H9 (cell line): ENCODE measurements around the gene ARHGEF7. TPM values are rescaled to one million over a fixed set of nuclear protein-coding genes. Genes with fewer than 3 reads are reported as not detected.
A peak's percentile ranks its signal among the peaks of the same experiment; 100 is the strongest.

Source experiments
- DNase-seq: peaks from one replicate; pipeline ENCODE4 v3.0.0-alpha.2; 2017
- H2AFZ ChIP-seq: one replicate; pipeline ENCODE4 v1.6.1; 2013; ENCODE audit warnings: mild to moderate bottlenecking, low read length, control low read depth, moderate library complexity
- H2AK5ac ChIP-seq: 2 replicates; pipeline ENCODE4 v1.6.1; 2013; ENCODE audit warnings: low read length, control low read depth, mixed read lengths; ENCODE audit not compliant: insufficient read length
- H2BK120ac ChIP-seq: one replicate; pipeline ENCODE4 v1.6.1; 2013; ENCODE audit warnings: low read depth, mild to moderate bottlenecking, low read length, control low read depth, inconsistent platforms; ENCODE audit not compliant: poor library complexity, severe bottlenecking
- H2BK12ac ChIP-seq: 2 replicates; pipeline ENCODE4 v1.6.1; 2013; ENCODE audit warnings: low read length, control low read depth, mixed read lengths, low read depth; ENCODE audit not compliant: insufficient read length
- H2BK15ac ChIP-seq: 2 replicates; pipeline ENCODE4 v1.6.1; 2013; ENCODE audit warnings: low read depth, low read length, control low read depth
- H2BK20ac ChIP-seq: one replicate; pipeline ENCODE4 v1.6.1; 2013; ENCODE audit warnings: low read depth, mild to moderate bottlenecking, low read length, control low read depth, inconsistent platforms; ENCODE audit not compliant: poor library complexity, severe bottlenecking
- H2BK5ac ChIP-seq: 2 replicates; pipeline ENCODE4 v1.6.1; 2013; ENCODE audit warnings: low read length, control low read depth, mixed read lengths; ENCODE audit not compliant: insufficient read length
- H3K14ac ChIP-seq: 2 replicates; pipeline ENCODE4 v1.6.1; 2013; ENCODE audit warnings: low read length, control low read depth; ENCODE audit not compliant: insufficient read depth
- H3K18ac ChIP-seq: 2 replicates; pipeline ENCODE4 v1.6.1; 2013; ENCODE audit warnings: low read depth, mild to moderate bottlenecking, mixed read lengths, low read length, control low read depth; ENCODE audit not compliant: insufficient read length
- H3K23ac ChIP-seq: 2 replicates; pipeline ENCODE4 v1.6.1; 2013; ENCODE audit warnings: low read length, control low read depth, mixed read lengths, low read depth; ENCODE audit not compliant: insufficient read length
- H3K23me2 ChIP-seq: 2 replicates; pipeline ENCODE4 v1.6.1; 2013; ENCODE audit warnings: low read depth, mild to moderate bottlenecking, mixed read lengths, low read length, control low read depth; ENCODE audit not compliant: insufficient read length, poor library complexity, severe bottlenecking
- H3K27ac ChIP-seq: 2 replicates; pipeline ENCODE4 v1.5.1; 2013; ENCODE audit warnings: low read length, control low read depth, mixed read lengths, low read depth; ENCODE audit not compliant: insufficient read length
- H3K27me3 ChIP-seq: 2 replicates; pipeline ENCODE4 v1.6.1; 2013; ENCODE audit warnings: low read length, control low read depth, inconsistent platforms; ENCODE audit not compliant: insufficient read depth
- H3K4ac ChIP-seq: 2 replicates; pipeline ENCODE4 v1.6.1; 2013; ENCODE audit warnings: low read depth, mild to moderate bottlenecking, control low read depth, inconsistent platforms, low read length, moderate library complexity
- H3K4me1 ChIP-seq: 2 replicates; pipeline ENCODE4 v1.6.1; 2013; ENCODE audit warnings: low read length, control low read depth, inconsistent platforms; ENCODE audit not compliant: insufficient read depth
- H3K4me2 ChIP-seq: 2 replicates; pipeline ENCODE4 v1.6.1; 2013; ENCODE audit warnings: low read length, control low read depth, mixed read lengths; ENCODE audit not compliant: insufficient read length, insufficient read depth
- H3K56ac ChIP-seq: 2 replicates; pipeline ENCODE4 v1.6.1; 2013; ENCODE audit warnings: low read depth, mild to moderate bottlenecking, mixed read lengths, low read length, control low read depth; ENCODE audit not compliant: insufficient read length
- H3K79me1 ChIP-seq: 2 replicates; pipeline ENCODE4 v1.6.1; 2013; ENCODE audit warnings: low read depth, mild to moderate bottlenecking, moderate library complexity, low read length, control low read depth, inconsistent platforms; ENCODE audit not compliant: insufficient read depth, poor library complexity, severe bottlenecking
- H3K79me2 ChIP-seq: 2 replicates; pipeline ENCODE4 v1.6.1; 2013; ENCODE audit warnings: low read length, control low read depth, inconsistent platforms; ENCODE audit not compliant: insufficient read depth
- H3K9ac ChIP-seq: 2 replicates; pipeline ENCODE4 v1.6.1; 2013; ENCODE audit warnings: low read length, control low read depth, mixed read lengths; ENCODE audit not compliant: insufficient read length; ENCODE audit errors: extremely low read depth
- H3K9me3 ChIP-seq: one replicate; pipeline ENCODE4 v1.6.1; 2013; ENCODE audit warnings: low read depth, low read length, inconsistent platforms; ENCODE audit not compliant: control insufficient read depth
- H3T11ph ChIP-seq: one replicate; pipeline ENCODE4 v1.6.1; 2013; ENCODE audit warnings: mild to moderate bottlenecking, low read length, control low read depth, inconsistent platforms
- H4K20me1 ChIP-seq: one replicate; pipeline ENCODE4 v1.6.1; 2013; ENCODE audit not compliant: control insufficient read depth, insufficient read length, insufficient read depth
- H4K5ac ChIP-seq: 2 replicates; pipeline ENCODE4 v1.6.1; 2013; ENCODE audit warnings: low read depth, mild to moderate bottlenecking, mixed read lengths, low read length, control low read depth; ENCODE audit not compliant: insufficient read length
- H4K8ac ChIP-seq: replicated peaks from 2 replicates; pipeline ENCODE4 v1.6.1; 2013; ENCODE audit warnings: low read length, control low read depth, mixed read lengths, low read depth; ENCODE audit not compliant: insufficient read length
- H4K91ac ChIP-seq: 2 replicates; pipeline ENCODE4 v1.6.1; 2013; ENCODE audit warnings: low read depth, mild to moderate bottlenecking, moderate library complexity, mixed read lengths, low read length, control low read depth; ENCODE audit not compliant: insufficient read length
- H3K27ac Mint-ChIP-seq, 3 experiments: 2 replicates in 2 of 3; 3 replicates in 1 of 3; pipeline ENCODE4 v1.8.0; 2020 to 2021; ENCODE audit warnings: mixed read lengths in 3 of 3, mild to moderate bottlenecking in 1 of 3, moderate library complexity in 1 of 3
- H3K27me3 Mint-ChIP-seq: 2 replicates; pipeline ENCODE4 v1.8.0; 2021; ENCODE audit warnings: low read depth, mild to moderate bottlenecking, moderate library complexity, mixed read lengths
- H3K36me3 Mint-ChIP-seq, 3 experiments: 2 replicates in 2 of 3; 3 replicates in 1 of 3; pipeline ENCODE4 v1.8.0; 2020 to 2021; ENCODE audit warnings: low read depth in 3 of 3, mixed read lengths in 3 of 3; ENCODE audit not compliant: insufficient read depth in 1 of 3
- H3K4me1 Mint-ChIP-seq, 2 experiments: 2 replicates each; pipeline ENCODE4 v1.8.0; 2020; ENCODE audit warnings: mixed read lengths in 2 of 2
- H3K4me3 Mint-ChIP-seq, 2 experiments: 2 replicates in 1 of 2; 3 replicates in 1 of 2; pipeline ENCODE4 v1.8.0; 2020 to 2021; ENCODE audit warnings: mild to moderate bottlenecking in 2 of 2, mixed read lengths in 2 of 2, moderate library complexity in 1 of 2
- H3K9me3 Mint-ChIP-seq, 2 experiments: 2 replicates in 1 of 2; 3 replicates in 1 of 2; pipeline ENCODE4 v1.8.0; 2020; ENCODE audit warnings: mild to moderate bottlenecking in 2 of 2, mixed read lengths in 2 of 2, moderate library complexity in 1 of 2
- WGBS: extraction: QIAGEN DNeasy Blood & Tissue Kit; methylation state at CpG from one replicate; pipeline ENCODE4 v1.1.7; 2013; ENCODE audit warnings: missing lambda C conversion rate, low lambda C conversion rate, mixed read lengths; ENCODE audit not compliant: insufficient read length; ENCODE audit errors: extremely low coverage; 5-methylcytosine and 5-hydroxymethylcytosine counted together
- total RNA-seq: library from RNA; stranded (reverse); gene quantifications from 2 replicates; pipeline ENCODE4 v1.2.1, GENCODE V29; 2021
- TF ChIP-seq, protein P1 (sequence below): fragments of 200-600 bp; sonication (generic); conservative IDR thresholded peaks from 3 replicates; pipeline ENCODE4 v1.8.0; 2021; ENCODE audit warnings: antibody characterized with exemption, mild to moderate bottlenecking

ARHGEF7 gene
- total RNA-seq, 1 experiment from 2014 or later, result 51.9 TPM

- Histone ChIP-seq H2BK20ac (no peak overlapping the region), H2BK12ac (no peak overlapping the region), H3K27ac (no peak overlapping the region), H3K4me2 (no peak overlapping the region), H2AFZ (no peak overlapping the region), H3K79me1 (no peaks in the 10 kb centered on the region), H2BK15ac (no peak overlapping the region), H3K56ac (no peak overlapping the region), H4K5ac (no peak overlapping the region), H3K4me1 (no peaks in the 10 kb centered on the region), H4K91ac (no peak overlapping the region), H3K14ac (no peak overlapping the region), H3K79me2 (no peaks in the 10 kb centered on the region), H3K27me3 (peaks cover 27% of the 10 kb centered on the region; the same call in 1 of the 2 replicates), H3K9ac (no peak overlapping the region), H4K8ac (no peak overlapping the region), H2AK5ac (no peak overlapping the region), H3K18ac (no peak overlapping the region), H2BK120ac (no peak overlapping the region), H2BK5ac (no peak overlapping the region), H4K20me1 (no peaks in the 10 kb centered on the region), H3K23ac (no peak overlapping the region), H3K4ac (no peak overlapping the region), H3K9me3 (no peaks in the 10 kb centered on the region), H3K23me2 (peaks cover 9% of the 10 kb centered on the region), H3T11ph (no peak overlapping the region)
- H3K27ac Mint-ChIP-seq, result no peak overlapping the region
- H3K27me3 Mint-ChIP-seq, result peaks cover 68% of the 10 kb centered on the region
- peak overlapping the region in 1 of 2 experiments; percentile 52; a peak in 2 of 5 replicates for H3K4me3 Mint-ChIP-seq
- WGBS, result no CpG with 5 or more reads among the region's 5 CpGs
- peaks cover 14 to 15% of the 10 kb centered on the region in 2 experiments for H3K4me1 Mint-ChIP-seq
- peaks cover 0 to 4% (median 0%) of the 10 kb centered on the region in 3 experiments; a peak in 2 of 7 replicates for H3K36me3 Mint-ChIP-seq
- TF ChIP-seq, protein P1, sequence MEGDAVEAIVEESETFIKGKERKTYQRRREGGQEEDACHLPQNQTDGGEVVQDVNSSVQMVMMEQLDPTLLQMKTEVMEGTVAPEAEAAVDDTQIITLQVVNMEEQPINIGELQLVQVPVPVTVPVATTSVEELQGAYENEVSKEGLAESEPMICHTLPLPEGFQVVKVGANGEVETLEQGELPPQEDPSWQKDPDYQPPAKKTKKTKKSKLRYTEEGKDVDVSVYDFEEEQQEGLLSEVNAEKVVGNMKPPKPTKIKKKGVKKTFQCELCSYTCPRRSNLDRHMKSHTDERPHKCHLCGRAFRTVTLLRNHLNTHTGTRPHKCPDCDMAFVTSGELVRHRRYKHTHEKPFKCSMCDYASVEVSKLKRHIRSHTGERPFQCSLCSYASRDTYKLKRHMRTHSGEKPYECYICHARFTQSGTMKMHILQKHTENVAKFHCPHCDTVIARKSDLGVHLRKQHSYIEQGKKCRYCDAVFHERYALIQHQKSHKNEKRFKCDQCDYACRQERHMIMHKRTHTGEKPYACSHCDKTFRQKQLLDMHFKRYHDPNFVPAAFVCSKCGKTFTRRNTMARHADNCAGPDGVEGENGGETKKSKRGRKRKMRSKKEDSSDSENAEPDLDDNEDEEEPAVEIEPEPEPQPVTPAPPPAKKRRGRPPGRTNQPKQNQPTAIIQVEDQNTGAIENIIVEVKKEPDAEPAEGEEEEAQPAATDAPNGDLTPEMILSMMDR, result no peak
- peaks cover 4 to 6% of the 10 kb centered on the region in 2 experiments; a peak in 3 of 5 replicates for H3K9me3 Mint-ChIP-seq
- no peak for DNase-seq
Measured at GRCh38 chr13:111117289-111117688, 2.2 kb downstream of the ARHGEF7 start.
